ENCODE data around the gene BBS7. TPM values are rescaled to one million over a fixed set of nuclear protein-coding genes. Genes with fewer than 3 reads are reported as not detected.

The BBS7 gene
- polyA plus RNA-seq, 3 donors = 4.2 to 6.6 (median 5.5) TPM

DNA sequence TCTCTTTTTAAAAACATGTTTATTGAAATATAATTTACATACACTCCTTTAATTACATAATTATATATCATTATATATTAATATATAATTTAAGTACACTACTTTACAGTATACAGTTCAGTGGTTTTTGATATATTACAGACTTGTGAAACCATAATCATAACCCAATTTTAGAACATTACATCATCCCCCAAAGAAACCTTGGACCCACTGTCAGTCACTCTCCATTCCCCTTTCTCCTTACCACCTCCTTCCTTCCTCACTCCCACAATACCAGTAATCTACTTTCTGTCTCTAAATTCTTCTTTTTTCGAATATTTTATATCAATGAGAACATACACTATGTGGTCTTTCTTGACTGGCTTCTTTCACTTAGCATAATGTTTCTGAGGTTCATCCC lies 87.1 kb downstream of the BBS7 start:
- H4K20me1 ChIP-seq (ENCODE audit: insufficient read depth, low read length) = no peaks in the 10 kb centered on the region
- peaks cover 0 to 6% of the 10 kb centered on the region in 2 donors for H3K27me3 ChIP-seq (ENCODE audit: control insufficient read depth in 2 of 2, insufficient read depth in 2 of 2, low read length in 2 of 2)
- H3K79me2 ChIP-seq (ENCODE audit: insufficient read depth, low read length) = no peaks in the 10 kb centered on the region
- Mint-ChIP-seq H3K27me3 (ENCODE audit: low read depth in 3 of 3) (peaks cover 7 to 18% (median 7%) of the 10 kb centered on the region in 3 donors), H3K4me1 (peaks cover 3% of the 10 kb centered on the region), H3K36me3 (no peaks in the 10 kb centered on the region), H3K27ac (no peak overlapping the region), H3K9me3 (peaks cover 0 to 15% (median 6%) of the 10 kb centered on the region in 7 donors), H3K4me3 (no peak overlapping the region)
- peaks cover 3 to 5% of the 10 kb centered on the region in 2 donors for H3K9me3 ChIP-seq (replicated peaks in 1 of 2; ENCODE audit: control insufficient read depth in 1 of 2, insufficient read depth in 1 of 2, low read length in 2 of 2)
- H3K27ac ChIP-seq (ENCODE audit: low read depth in 1 of 2, low read length in 2 of 2) = no peak overlapping the region
- no peak overlapping the region for H2AFZ ChIP-seq (ENCODE audit: insufficient read depth, low read depth, low read length, poor library complexity, severe bottlenecking)
- TF ChIP-seq, protein P1, sequence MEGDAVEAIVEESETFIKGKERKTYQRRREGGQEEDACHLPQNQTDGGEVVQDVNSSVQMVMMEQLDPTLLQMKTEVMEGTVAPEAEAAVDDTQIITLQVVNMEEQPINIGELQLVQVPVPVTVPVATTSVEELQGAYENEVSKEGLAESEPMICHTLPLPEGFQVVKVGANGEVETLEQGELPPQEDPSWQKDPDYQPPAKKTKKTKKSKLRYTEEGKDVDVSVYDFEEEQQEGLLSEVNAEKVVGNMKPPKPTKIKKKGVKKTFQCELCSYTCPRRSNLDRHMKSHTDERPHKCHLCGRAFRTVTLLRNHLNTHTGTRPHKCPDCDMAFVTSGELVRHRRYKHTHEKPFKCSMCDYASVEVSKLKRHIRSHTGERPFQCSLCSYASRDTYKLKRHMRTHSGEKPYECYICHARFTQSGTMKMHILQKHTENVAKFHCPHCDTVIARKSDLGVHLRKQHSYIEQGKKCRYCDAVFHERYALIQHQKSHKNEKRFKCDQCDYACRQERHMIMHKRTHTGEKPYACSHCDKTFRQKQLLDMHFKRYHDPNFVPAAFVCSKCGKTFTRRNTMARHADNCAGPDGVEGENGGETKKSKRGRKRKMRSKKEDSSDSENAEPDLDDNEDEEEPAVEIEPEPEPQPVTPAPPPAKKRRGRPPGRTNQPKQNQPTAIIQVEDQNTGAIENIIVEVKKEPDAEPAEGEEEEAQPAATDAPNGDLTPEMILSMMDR (IDR thresholded peaks at IDR 0.05) = no peak
- H3K4me2 ChIP-seq (replicated peaks; ENCODE audit: extremely low read depth, low read length, poor library complexity, severe bottlenecking) = no peak overlapping the region
- intact Hi-C loops (cut with micrococcal nuclease) = no loop called here
- no peaks in the 10 kb centered on the region for H3K36me3 ChIP-seq (replicated peaks in 1 of 2; ENCODE audit: control insufficient read depth in 1 of 2, insufficient read depth in 2 of 2, low read length in 2 of 2)
- no peak overlapping the region for H3K9ac ChIP-seq (ENCODE audit: insufficient read depth, low read length, poor library complexity, severe bottlenecking)
- no peak overlapping the region for H3K4me3 ChIP-seq (replicated peaks in 1 of 3; ENCODE audit: low read depth in 2 of 3, low read length in 3 of 3)
- no peaks in the 10 kb centered on the region for H3K4me1 ChIP-seq (ENCODE audit: control insufficient read depth in 1 of 2, insufficient read depth in 2 of 2, low read length in 2 of 2)
- no CpG with 5 or more reads among the region's 1 CpG for WGBS (ENCODE audit: insufficient coverage)
- DNase-seq = no peak

DNA sequence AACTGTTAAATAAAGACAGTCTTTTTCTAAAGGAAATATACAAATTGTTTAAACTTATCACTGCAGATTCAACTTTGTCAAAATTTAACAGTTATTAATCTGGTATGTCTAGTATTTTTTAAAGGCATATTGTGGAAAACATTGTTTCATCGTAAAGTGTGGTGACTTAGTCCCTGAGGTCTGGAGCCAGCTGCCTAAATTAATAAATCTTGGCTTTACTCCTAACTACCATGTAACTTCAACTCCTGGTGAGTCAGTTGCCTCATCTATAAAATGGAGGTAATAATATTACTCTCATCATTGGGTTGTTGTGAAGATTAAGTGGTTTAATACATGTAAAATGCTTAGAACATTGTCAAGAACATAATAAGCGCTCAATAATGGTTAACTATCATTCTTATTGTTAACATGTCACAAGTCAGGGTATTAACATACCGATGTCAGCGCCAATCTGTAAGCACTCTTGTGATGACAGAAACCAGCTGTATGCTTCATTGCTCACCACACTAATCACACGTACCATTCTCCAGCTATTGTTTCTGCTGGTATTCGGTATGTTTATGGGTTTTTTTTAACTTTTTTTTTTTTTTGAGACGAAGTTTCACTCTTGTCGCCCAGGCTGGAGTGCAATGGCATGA lies 91.2 kb downstream of the BBS7 start:
- H3K4me2 ChIP-seq (replicated peaks; ENCODE audit: extremely low read depth, low read length, poor library complexity, severe bottlenecking) = no peak overlapping the region
- Mint-ChIP-seq H3K36me3 (no peaks in the 10 kb centered on the region), H3K27ac (no peak overlapping the region), H3K27me3 (ENCODE audit: low read depth in 3 of 3) (peaks cover 3 to 18% (median 7%) of the 10 kb centered on the region in 3 donors), H3K9me3 (peaks cover 0 to 5% (median 0%) of the 10 kb centered on the region in 7 donors), H3K4me3 (no peak overlapping the region), H3K4me1 (peaks cover 3% of the 10 kb centered on the region)
- peaks cover 0 to 4% of the 10 kb centered on the region in 2 donors for H3K27me3 ChIP-seq (ENCODE audit: control insufficient read depth in 2 of 2, insufficient read depth in 2 of 2, low read length in 2 of 2)
- no peaks in the 10 kb centered on the region for H3K4me1 ChIP-seq (ENCODE audit: control insufficient read depth in 1 of 2, insufficient read depth in 2 of 2, low read length in 2 of 2)
- no peak overlapping the region for H3K4me3 ChIP-seq (replicated peaks in 1 of 3; ENCODE audit: low read depth in 2 of 3, low read length in 3 of 3)
- H3K36me3 ChIP-seq (replicated peaks in 1 of 2; ENCODE audit: control insufficient read depth in 1 of 2, insufficient read depth in 2 of 2, low read length in 2 of 2) = no peaks in the 10 kb centered on the region
- WGBS (ENCODE audit: insufficient coverage) = 100% methylated on average over 2 of the region's 8 CpGs
- intact Hi-C loops (cut with micrococcal nuclease) = no loop called here
- H3K79me2 ChIP-seq (ENCODE audit: insufficient read depth, low read length) = no peaks in the 10 kb centered on the region
- H3K9ac ChIP-seq (ENCODE audit: insufficient read depth, low read length, poor library complexity, severe bottlenecking) = no peak overlapping the region
- no peak overlapping the region for H3K27ac ChIP-seq (ENCODE audit: low read depth in 1 of 2, low read length in 2 of 2)
- H4K20me1 ChIP-seq (ENCODE audit: insufficient read depth, low read length) = no peaks in the 10 kb centered on the region
- H3K9me3 ChIP-seq (replicated peaks in 1 of 2; ENCODE audit: control insufficient read depth in 1 of 2, insufficient read depth in 1 of 2, low read length in 2 of 2) = no peaks in the 10 kb centered on the region
- TF ChIP-seq, protein P1 (IDR thresholded peaks at IDR 0.05) = no peak
- no peak for DNase-seq
- H2AFZ ChIP-seq (ENCODE audit: insufficient read depth, low read depth, low read length, poor library complexity, severe bottlenecking) = no peak overlapping the region
